Measurements from ENCODE around the gene ELF2. TPM values are rescaled to one million over a fixed set of nuclear protein-coding genes. Genes with fewer than 3 reads are reported as not detected.

The ELF2 gene
- polyA plus RNA-seq, 4 donors: 8.1 to 43.3 (median 12.4) TPM

DNA sequence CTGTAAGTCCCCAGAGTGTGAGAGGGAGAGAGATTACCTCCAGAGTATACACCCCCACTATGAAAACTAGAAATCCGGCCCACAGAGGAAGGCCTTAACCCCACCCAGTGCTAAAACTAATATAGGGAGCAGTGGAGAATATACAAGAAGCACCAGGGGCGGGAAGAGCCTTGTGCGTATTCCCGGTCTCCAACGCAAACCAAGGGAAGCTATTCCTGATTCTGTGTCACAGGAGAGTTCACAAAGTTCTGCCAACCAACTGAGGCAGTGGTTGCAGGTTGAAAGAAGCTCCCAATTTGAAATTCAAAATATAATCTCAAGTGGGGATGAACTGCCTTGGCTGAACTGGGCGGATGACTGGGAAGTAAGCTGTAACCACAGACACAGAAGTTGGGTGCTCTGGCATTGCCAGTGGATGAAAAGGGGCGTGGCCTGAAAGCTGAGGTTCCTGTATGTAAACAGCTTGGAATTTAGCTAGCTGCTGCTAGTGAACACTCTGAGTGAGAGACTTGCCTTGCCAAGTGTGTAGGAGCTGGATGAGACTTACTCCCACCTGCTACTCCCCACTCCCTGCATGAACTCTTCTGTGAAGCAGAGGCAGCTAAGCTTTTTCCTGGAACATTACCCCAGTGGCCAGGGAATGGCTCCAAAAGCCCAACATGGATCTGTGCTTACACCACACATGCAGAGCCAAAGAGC, 32.7 kb downstream of the ELF2 start:
- Histone ChIP-seq H3K4me3 (ENCODE audit: low read depth in 1 of 3, low read length in 3 of 3) (no peak overlapping the region), H3K27ac (ENCODE audit: low read depth in 1 of 3, low read length in 2 of 3) (no peak overlapping the region), H3K27me3 (ENCODE audit: control insufficient read depth in 3 of 3, insufficient read depth in 3 of 3, low read length in 3 of 3) (no peaks in the 10 kb centered on the region), H3K36me3 (ENCODE audit: control insufficient read depth in 3 of 3, insufficient read depth in 2 of 3, low read depth in 1 of 3, low read length in 3 of 3) (no peaks in the 10 kb centered on the region), H3K4me1 (ENCODE audit: control insufficient read depth in 3 of 3, insufficient read depth in 2 of 3, low read depth in 1 of 3, low read length in 2 of 3) (peaks cover 0 to 13% (median 8%) of the 10 kb centered on the region in 3 donors), H3K9me3 (ENCODE audit: control insufficient read depth in 2 of 2, insufficient read depth in 1 of 2, low read depth in 1 of 2, low read length in 1 of 2) (no peaks in the 10 kb centered on the region)
- FAIRE-seq (no peak), DNase-seq (peak in 1 of 2 donors; percentile 24)
- 86 to 90% (median 87%) methylated on average over 7 of the region's 7 CpGs for WGBS, 3 donors

DNA sequence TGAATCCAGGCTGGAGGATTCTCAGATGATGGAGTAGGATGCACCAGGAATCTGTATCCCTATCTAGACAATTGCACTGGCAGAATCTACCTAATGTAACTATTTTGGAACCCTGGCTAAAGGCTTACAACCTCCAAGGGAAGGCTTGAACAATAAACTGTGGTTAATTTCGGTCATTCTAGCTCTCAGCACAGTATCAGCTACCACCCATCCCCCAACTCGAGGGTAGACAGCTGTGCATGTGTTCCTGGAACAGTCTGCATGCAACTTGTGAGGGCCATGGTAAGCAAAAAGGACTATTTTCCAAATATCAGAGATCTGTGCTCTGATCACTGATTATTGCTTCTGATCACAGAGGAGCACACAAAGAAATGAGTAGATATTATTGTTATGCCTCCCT, 34.0 kb downstream of the ELF2 start:
- no peaks in the 10 kb centered on the region for H3K36me3 ChIP-seq (ENCODE audit: control insufficient read depth in 3 of 3, insufficient read depth in 2 of 3, low read depth in 1 of 3, low read length in 3 of 3)
- H3K27ac ChIP-seq (ENCODE audit: low read depth in 1 of 3, low read length in 2 of 3): no peak overlapping the region
- peaks cover 0 to 13% (median 8%) of the 10 kb centered on the region in 3 donors for H3K4me1 ChIP-seq (ENCODE audit: control insufficient read depth in 3 of 3, insufficient read depth in 2 of 3, low read depth in 1 of 3, low read length in 2 of 3)
- H3K4me3 ChIP-seq (ENCODE audit: low read depth in 1 of 3, low read length in 3 of 3): no peak overlapping the region
- no peak for FAIRE-seq
- H3K27me3 ChIP-seq (ENCODE audit: control insufficient read depth in 3 of 3, insufficient read depth in 3 of 3, low read length in 3 of 3): no peaks in the 10 kb centered on the region
- no peak for DNase-seq
- H3K9me3 ChIP-seq (ENCODE audit: control insufficient read depth in 2 of 2, insufficient read depth in 1 of 2, low read depth in 1 of 2, low read length in 1 of 2): no peaks in the 10 kb centered on the region
- 66 to 85% (median 67%) methylated on average over 2 of the region's 2 CpGs for WGBS, 3 donors

DNA sequence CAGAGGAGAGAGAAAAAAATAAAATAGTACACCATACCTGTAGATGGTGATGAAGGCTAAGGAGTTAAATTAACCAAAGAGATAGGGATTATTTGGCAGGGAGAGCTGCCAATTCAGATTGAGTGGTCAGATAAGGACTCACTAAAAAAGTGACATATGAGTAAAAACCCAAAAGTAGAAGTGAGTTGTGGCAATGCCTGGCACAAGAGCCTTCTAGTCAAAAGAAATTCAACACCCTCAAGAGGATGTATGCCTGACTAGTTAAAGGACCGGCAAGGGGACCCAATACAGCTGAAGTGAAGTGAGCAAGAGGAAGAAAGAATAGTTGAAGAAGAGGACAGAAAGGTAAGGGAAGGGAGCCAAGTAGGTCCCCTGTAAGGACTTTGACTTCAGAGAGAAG, 34.9 kb downstream of the ELF2 start:
- Histone ChIP-seq H3K9me3 (ENCODE audit: control insufficient read depth in 2 of 2, insufficient read depth in 1 of 2, low read depth in 1 of 2, low read length in 1 of 2) (no peaks in the 10 kb centered on the region), H3K27me3 (ENCODE audit: control insufficient read depth in 3 of 3, insufficient read depth in 3 of 3, low read length in 3 of 3) (no peaks in the 10 kb centered on the region), H3K4me3 (ENCODE audit: low read depth in 1 of 3, low read length in 3 of 3) (no peak overlapping the region), H3K27ac (ENCODE audit: low read depth in 1 of 3, low read length in 2 of 3) (no peak overlapping the region), H3K36me3 (ENCODE audit: control insufficient read depth in 3 of 3, insufficient read depth in 2 of 3, low read depth in 1 of 3, low read length in 3 of 3) (no peaks in the 10 kb centered on the region), H3K4me1 (ENCODE audit: control insufficient read depth in 3 of 3, insufficient read depth in 2 of 3, low read depth in 1 of 3, low read length in 2 of 3) (peaks cover 0 to 13% (median 8%) of the 10 kb centered on the region in 3 donors)
- DNase-seq: no peak
- 63 to 91% (median 75%) methylated on average over 1 of the region's 1 CpG for whole genome bisulfite sequencing, 3 donors
- FAIRE-seq: no peak

DNA sequence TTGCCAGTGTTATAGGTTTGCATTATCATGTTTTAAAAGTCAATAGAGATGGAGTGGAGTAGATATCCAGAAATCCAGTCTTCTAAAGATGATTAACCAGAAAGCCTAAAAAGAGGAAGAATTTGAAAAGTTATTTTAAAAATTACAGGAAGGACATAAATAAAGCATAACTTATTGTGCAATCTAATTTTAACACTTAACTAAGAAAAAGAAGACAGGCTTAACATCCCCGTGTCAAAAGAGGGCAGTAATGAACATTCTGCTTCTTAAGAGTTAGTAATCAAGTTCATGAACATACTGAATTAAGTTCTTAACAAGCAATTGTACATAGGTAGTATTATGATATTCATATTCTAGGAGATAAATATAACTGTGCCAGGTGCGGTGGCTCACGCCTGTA, 39.3 kb downstream of the ELF2 start:
- H3K27ac ChIP-seq (ENCODE audit: low read depth in 1 of 3, low read length in 2 of 3): no peak overlapping the region
- DNase-seq (no peak), FAIRE-seq (no peak)
- peaks cover 0 to 6% (median 0%) of the 10 kb centered on the region in 3 donors for H3K4me1 ChIP-seq (ENCODE audit: control insufficient read depth in 3 of 3, insufficient read depth in 2 of 3, low read depth in 1 of 3, low read length in 2 of 3)
- H3K36me3 ChIP-seq (ENCODE audit: control insufficient read depth in 3 of 3, insufficient read depth in 2 of 3, low read depth in 1 of 3, low read length in 3 of 3): peaks cover 0 to 4% (median 0%) of the 10 kb centered on the region in 3 donors
- H3K9me3 ChIP-seq (ENCODE audit: control insufficient read depth in 2 of 2, insufficient read depth in 1 of 2, low read depth in 1 of 2, low read length in 1 of 2): no peaks in the 10 kb centered on the region
- H3K4me3 ChIP-seq (ENCODE audit: low read depth in 1 of 3, low read length in 3 of 3): no peak overlapping the region
- 90 to 97% (median 93%) methylated on average over 3 of the region's 3 CpGs for WGBS, 3 donors
- H3K27me3 ChIP-seq (ENCODE audit: control insufficient read depth in 3 of 3, insufficient read depth in 3 of 3, low read length in 3 of 3): no peaks in the 10 kb centered on the region

DNA sequence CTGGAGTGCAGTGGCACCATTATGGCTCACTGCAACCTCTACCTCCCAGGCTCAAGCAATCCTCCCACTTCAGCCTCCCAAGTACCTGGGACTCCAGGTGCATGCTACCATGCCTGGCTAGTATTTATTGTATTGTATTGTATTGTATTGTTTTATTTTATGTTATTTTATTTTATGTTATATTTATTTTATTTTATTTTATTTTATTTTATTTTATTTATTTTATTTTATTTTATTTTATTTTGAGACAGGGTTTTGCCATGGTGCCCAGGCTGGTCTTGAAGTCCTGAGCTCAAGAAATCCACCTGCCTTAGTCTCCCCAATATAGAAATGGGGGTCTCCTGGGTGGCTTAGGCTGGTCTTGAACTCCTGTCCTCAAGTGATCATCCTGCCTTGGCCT, 42.6 kb downstream of the ELF2 start:
- Histone ChIP-seq H3K4me1 (ENCODE audit: control insufficient read depth in 3 of 3, insufficient read depth in 2 of 3, low read depth in 1 of 3, low read length in 2 of 3) (no peaks in the 10 kb centered on the region), H3K4me3 (ENCODE audit: low read depth in 1 of 3, low read length in 3 of 3) (no peak overlapping the region), H3K27ac (ENCODE audit: low read depth in 1 of 3, low read length in 2 of 3) (no peak overlapping the region), H3K27me3 (ENCODE audit: control insufficient read depth in 3 of 3, insufficient read depth in 3 of 3, low read length in 3 of 3) (no peaks in the 10 kb centered on the region), H3K9me3 (ENCODE audit: control insufficient read depth in 2 of 2, insufficient read depth in 1 of 2, low read depth in 1 of 2, low read length in 1 of 2) (no peaks in the 10 kb centered on the region), H3K36me3 (ENCODE audit: control insufficient read depth in 3 of 3, insufficient read depth in 2 of 3, low read depth in 1 of 3, low read length in 3 of 3) (peaks cover 0 to 4% (median 0%) of the 10 kb centered on the region in 3 donors)
- FAIRE-seq (no peak), DNase-seq (no peak)

DNA sequence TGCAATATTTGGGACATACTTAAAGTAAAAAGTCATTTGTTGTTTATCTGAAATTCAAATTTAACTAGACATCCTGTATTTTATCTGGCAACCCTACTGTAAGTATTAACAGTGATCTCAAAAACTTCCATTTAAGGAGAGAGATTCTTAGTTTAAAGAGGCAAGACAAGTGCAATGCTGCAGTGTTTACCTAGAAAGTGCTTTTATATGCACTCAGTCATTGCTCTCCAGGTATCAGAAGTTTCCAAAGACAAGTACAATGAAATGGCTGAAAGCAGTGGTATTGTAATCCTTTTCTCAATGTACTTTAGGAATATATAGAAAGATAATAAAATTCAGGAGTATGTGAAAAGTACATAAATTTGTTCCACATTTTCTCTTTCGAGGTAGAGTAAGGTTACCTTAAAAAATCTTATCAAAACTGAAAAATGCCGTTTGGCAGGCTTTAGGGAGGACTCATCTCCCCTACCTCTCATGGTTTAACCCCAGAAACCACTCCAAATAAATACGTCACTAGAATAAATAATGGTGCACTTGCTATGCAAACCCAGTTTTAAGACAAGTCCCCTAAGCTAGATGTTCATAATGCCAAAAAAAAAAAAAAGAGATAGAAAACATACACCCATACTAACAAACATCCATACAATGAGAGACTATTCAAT, 45.7 kb downstream of the ELF2 start:
- Histone ChIP-seq H3K36me3 (ENCODE audit: control insufficient read depth in 3 of 3, insufficient read depth in 2 of 3, low read depth in 1 of 3, low read length in 3 of 3) (peaks cover 0 to 3% (median 0%) of the 10 kb centered on the region in 3 donors), H3K27me3 (ENCODE audit: control insufficient read depth in 3 of 3, insufficient read depth in 3 of 3, low read length in 3 of 3) (no peaks in the 10 kb centered on the region), H3K9me3 (ENCODE audit: control insufficient read depth in 2 of 2, insufficient read depth in 1 of 2, low read depth in 1 of 2, low read length in 1 of 2) (no peaks in the 10 kb centered on the region), H3K27ac (ENCODE audit: low read depth in 1 of 3, low read length in 2 of 3) (no peak overlapping the region), H3K4me3 (ENCODE audit: low read depth in 1 of 3, low read length in 3 of 3) (no peak overlapping the region), H3K4me1 (ENCODE audit: control insufficient read depth in 3 of 3, insufficient read depth in 2 of 3, low read depth in 1 of 3, low read length in 2 of 3) (no peaks in the 10 kb centered on the region)
- no peak for FAIRE-seq
- DNase-seq: no peak
- WGBS, 3 donors: 79 to 91% (median 86%) methylated on average over 3 of the region's 3 CpGs

DNA sequence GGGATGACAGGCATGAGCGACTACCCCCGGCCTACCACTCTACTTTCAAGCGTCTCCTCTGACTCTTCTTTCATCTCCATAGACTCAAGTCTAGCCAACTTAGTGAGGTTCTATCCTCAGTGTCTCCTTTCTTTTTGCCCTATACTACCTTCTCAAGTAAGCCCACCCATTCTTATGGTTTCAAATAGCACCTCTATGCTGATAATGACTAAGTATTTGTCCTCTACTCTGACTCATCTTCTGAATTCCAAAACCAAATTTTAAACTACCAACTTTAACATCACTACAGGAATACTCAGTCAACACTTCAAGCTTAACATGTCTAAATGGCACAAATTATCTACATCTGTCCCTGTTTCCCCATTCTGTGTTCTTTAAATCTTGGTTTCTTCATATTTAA, 47.8 kb downstream of the ELF2 start:
- H3K9me3 ChIP-seq (ENCODE audit: control insufficient read depth in 2 of 2, insufficient read depth in 1 of 2, low read depth in 1 of 2, low read length in 1 of 2): no peaks in the 10 kb centered on the region
- peaks cover 0 to 3% (median 0%) of the 10 kb centered on the region in 3 donors for H3K36me3 ChIP-seq (ENCODE audit: control insufficient read depth in 3 of 3, insufficient read depth in 2 of 3, low read depth in 1 of 3, low read length in 3 of 3)
- H3K27ac ChIP-seq (ENCODE audit: low read depth in 1 of 3, low read length in 2 of 3): no peak overlapping the region
- H3K4me3 ChIP-seq (ENCODE audit: low read depth in 1 of 3, low read length in 3 of 3): no peak overlapping the region
- 83 to 96% (median 90%) methylated on average over 3 of the region's 3 CpGs for WGBS, 3 donors
- FAIRE-seq: no peak
- no peak for DNase-seq
- no peaks in the 10 kb centered on the region for H3K27me3 ChIP-seq (ENCODE audit: control insufficient read depth in 3 of 3, insufficient read depth in 3 of 3, low read length in 3 of 3)
- H3K4me1 ChIP-seq (ENCODE audit: control insufficient read depth in 3 of 3, insufficient read depth in 2 of 3, low read depth in 1 of 3, low read length in 2 of 3): no peaks in the 10 kb centered on the region

DNA sequence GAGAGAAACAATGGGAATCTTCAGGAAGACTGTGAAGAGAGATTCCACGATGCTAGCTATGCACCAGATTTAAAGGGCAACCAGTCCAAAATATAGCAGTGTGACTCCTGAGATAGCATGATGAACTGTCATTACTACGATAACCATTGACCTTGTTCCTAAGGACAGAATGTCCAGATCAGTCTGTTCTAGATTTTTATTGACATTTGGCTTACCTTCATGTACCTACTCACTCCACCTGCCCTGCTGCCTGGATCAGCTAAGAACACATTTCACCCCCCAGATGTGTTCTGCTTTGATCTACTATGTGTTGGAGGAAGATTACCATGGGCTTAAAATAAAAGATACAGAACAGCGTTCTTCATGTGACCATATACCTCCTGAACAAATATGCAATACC, 50.1 kb downstream of the ELF2 start:
- Histone ChIP-seq H3K9me3 (ENCODE audit: control insufficient read depth in 2 of 2, insufficient read depth in 1 of 2, low read depth in 1 of 2, low read length in 1 of 2) (no peaks in the 10 kb centered on the region), H3K27ac (ENCODE audit: low read depth in 1 of 3, low read length in 2 of 3) (no peak overlapping the region), H3K4me1 (ENCODE audit: control insufficient read depth in 3 of 3, insufficient read depth in 2 of 3, low read depth in 1 of 3, low read length in 2 of 3) (no peaks in the 10 kb centered on the region), H3K36me3 (ENCODE audit: control insufficient read depth in 3 of 3, insufficient read depth in 2 of 3, low read depth in 1 of 3, low read length in 3 of 3) (peaks cover 0 to 8% (median 0%) of the 10 kb centered on the region in 3 donors), H3K4me3 (ENCODE audit: low read depth in 1 of 3, low read length in 3 of 3) (no peak overlapping the region), H3K27me3 (ENCODE audit: control insufficient read depth in 3 of 3, insufficient read depth in 3 of 3, low read length in 3 of 3) (no peaks in the 10 kb centered on the region)
- no peak for FAIRE-seq
- WGBS, 3 donors: 73 to 85% (median 78%) methylated on average over 3 of the region's 3 CpGs
- peak in 1 of 2 donors; percentile 13 for DNase-seq
